ENCODE measurements around the gene PAK6.

DNA sequence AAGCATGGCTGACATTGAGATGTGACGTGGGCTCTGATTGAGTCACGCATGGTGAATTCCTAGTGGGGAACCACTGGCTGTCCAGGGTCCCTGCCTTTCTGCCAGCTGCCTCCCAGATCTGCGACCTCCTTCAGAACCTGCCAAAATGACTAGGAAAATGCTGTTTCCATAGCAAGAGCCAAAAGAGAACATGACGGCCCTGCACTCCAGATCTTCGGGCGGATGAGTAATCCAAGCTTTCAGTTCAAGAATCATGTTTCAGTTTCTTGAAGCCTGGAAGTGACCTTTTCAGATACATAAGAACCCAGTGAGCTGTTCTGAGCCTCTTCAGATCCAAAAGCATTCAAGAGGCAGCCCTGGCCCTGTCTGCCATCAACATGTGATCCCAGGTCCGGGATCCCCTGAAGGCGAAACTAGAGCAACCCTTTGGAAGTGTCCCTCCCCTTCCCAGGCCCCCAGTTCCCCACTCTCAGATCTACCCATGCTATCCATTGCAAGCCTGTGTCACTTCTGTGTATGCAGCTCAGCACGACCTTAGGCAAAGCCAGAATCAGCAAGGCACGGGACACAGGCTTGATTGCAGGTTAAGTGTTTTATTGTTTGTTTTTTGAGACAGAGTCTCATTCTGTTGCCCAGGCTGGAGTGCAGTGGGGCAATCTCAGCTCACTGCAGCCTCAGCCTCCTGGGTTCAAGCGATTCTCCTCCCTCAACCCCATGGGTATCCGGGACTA, 24.3 kb downstream of the PAK6 start:
- TF ChIP-seq CEBPB (IDR thresholded peaks at IDR 0.05) = no peak
- TF ChIP-seq, protein P1, sequence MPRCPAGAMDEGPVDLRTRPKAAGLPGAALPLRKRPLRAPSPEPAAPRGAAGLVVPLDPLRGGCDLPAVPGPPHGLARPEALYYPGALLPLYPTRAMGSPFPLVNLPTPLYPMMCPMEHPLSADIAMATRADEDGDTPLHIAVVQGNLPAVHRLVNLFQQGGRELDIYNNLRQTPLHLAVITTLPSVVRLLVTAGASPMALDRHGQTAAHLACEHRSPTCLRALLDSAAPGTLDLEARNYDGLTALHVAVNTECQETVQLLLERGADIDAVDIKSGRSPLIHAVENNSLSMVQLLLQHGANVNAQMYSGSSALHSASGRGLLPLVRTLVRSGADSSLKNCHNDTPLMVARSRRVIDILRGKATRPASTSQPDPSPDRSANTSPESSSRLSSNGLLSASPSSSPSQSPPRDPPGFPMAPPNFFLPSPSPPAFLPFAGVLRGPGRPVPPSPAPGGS (IDR thresholded peaks at IDR 0.05) = no peak
- TF ChIP-seq, protein P2, sequence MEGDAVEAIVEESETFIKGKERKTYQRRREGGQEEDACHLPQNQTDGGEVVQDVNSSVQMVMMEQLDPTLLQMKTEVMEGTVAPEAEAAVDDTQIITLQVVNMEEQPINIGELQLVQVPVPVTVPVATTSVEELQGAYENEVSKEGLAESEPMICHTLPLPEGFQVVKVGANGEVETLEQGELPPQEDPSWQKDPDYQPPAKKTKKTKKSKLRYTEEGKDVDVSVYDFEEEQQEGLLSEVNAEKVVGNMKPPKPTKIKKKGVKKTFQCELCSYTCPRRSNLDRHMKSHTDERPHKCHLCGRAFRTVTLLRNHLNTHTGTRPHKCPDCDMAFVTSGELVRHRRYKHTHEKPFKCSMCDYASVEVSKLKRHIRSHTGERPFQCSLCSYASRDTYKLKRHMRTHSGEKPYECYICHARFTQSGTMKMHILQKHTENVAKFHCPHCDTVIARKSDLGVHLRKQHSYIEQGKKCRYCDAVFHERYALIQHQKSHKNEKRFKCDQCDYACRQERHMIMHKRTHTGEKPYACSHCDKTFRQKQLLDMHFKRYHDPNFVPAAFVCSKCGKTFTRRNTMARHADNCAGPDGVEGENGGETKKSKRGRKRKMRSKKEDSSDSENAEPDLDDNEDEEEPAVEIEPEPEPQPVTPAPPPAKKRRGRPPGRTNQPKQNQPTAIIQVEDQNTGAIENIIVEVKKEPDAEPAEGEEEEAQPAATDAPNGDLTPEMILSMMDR (IDR thresholded peaks at IDR 0.05) = no peak
- TF ChIP-seq, protein P3, sequence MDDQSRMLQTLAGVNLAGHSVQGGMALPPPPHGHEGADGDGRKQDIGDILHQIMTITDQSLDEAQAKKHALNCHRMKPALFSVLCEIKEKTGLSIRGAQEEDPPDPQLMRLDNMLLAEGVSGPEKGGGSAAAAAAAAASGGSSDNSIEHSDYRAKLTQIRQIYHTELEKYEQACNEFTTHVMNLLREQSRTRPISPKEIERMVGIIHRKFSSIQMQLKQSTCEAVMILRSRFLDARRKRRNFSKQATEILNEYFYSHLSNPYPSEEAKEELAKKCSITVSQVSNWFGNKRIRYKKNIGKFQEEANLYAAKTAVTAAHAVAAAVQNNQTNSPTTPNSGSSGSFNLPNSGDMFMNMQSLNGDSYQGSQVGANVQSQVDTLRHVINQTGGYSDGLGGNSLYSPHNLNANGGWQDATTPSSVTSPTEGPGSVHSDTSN (IDR thresholded peaks at IDR 0.05) = no peak
- TF ChIP-seq, protein P4, sequence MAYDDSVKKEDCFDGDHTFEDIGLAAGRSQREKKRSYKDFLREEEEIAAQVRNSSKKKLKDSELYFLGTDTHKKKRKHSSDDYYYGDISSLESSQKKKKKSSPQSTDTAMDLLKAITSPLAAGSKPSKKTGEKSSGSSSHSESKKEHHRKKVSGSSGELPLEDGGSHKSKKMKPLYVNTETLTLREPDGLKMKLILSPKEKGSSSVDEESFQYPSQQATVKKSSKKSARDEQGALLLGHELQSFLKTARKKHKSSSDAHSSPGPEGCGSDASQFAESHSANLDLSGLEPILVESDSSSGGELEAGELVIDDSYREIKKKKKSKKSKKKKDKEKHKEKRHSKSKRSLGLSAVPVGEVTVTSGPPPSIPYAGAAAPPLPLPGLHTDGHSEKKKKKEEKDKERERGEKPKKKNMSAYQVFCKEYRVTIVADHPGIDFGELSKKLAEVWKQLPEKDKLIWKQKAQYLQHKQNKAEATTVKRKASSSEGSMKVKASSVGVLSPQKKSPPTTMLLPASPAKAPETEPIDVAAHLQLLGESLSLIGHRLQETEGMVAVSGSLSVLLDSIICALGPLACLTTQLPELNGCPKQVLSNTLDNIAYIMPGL (CRISPR knock-in tag; IDR thresholded peaks at IDR 0.05; ENCODE audit: borderline replicate concordance) = no peak
- TF ChIP-seq, protein P5, sequence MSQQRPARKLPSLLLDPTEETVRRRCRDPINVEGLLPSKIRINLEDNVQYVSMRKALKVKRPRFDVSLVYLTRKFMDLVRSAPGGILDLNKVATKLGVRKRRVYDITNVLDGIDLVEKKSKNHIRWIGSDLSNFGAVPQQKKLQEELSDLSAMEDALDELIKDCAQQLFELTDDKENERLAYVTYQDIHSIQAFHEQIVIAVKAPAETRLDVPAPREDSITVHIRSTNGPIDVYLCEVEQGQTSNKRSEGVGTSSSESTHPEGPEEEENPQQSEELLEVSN (IDR thresholded peaks at IDR 0.05; ENCODE audit: borderline replicate concordance, low read depth) = no peak
- TF ChIP-seq, protein P6, sequence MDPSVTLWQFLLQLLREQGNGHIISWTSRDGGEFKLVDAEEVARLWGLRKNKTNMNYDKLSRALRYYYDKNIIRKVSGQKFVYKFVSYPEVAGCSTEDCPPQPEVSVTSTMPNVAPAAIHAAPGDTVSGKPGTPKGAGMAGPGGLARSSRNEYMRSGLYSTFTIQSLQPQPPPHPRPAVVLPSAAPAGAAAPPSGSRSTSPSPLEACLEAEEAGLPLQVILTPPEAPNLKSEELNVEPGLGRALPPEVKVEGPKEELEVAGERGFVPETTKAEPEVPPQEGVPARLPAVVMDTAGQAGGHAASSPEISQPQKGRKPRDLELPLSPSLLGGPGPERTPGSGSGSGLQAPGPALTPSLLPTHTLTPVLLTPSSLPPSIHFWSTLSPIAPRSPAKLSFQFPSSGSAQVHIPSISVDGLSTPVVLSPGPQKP (IDR thresholded peaks at IDR 0.05; ENCODE audit: low read depth, low read length) = no peak
- no peak for TF ChIP-seq JUNB (IDR thresholded peaks at IDR 0.05)
- no peak for TF ChIP-seq ZFP36 (IDR thresholded peaks at IDR 0.05; ENCODE audit: borderline replicate concordance, partially characterized antibody)
- TF ChIP-seq CHD2 (IDR thresholded peaks at IDR 0.05; ENCODE audit: low read length, partially characterized antibody) = no peak
- TF ChIP-seq RNF2 (IDR thresholded peaks at IDR 0.05; ENCODE audit: borderline replicate concordance, low read depth) = no peak
- no peak for TF ChIP-seq JUN (IDR thresholded peaks at IDR 0.05)
